ENCODE data around the gene ADRA1B. TPM values are rescaled to one million over a fixed set of nuclear protein-coding genes. Genes with fewer than 3 reads are reported as not detected.

The ADRA1B gene
- polyA plus RNA-seq, 10 donors, result 0.18 to 0.68 (median 0.39) TPM; not detected in 1

DNA sequence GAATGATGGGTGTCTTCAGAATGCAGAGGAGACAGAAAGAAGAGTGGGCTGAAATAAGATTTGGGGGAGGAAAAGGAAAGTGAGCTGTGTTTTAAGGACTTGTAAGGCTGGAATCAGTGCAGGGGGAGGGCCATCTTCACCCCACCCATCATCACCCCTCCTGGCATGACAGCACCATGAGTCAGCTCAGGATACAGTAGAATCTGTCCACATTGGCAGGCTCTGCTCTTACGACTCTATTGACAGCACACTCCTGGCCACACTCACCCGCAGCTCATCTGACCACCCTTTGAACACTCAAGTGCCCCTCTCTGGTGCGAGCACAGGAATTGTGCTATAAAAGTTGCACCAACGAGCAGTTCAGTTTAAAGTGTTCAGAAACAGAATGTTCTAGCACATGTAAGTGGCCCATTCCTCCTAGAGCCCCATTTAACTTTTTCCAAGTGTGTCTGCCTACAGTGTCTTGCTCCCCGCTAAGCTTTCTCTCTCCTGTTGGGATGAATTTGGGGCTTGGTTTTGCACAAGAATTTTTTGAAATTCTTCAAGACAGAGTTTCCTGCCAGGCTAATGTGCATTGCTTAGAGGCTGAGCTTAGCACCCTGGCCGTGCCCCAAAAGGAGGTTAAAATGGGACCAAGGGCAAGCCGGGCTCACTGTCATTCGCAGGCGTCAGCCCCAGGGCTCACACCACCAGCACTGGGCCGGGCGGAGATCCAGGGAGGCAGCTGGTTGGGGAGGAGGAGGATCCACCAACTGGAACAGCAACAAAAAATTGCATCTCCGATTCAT is 12.0 kb downstream of the ADRA1B start:
- DNase-seq, result peak in 1 of 3 donors; percentile 62

GRCh38 chr5:159929176-159929575 is 12.9 kb downstream of the ADRA1B start:
- DNase-seq, result no peak

DNA sequence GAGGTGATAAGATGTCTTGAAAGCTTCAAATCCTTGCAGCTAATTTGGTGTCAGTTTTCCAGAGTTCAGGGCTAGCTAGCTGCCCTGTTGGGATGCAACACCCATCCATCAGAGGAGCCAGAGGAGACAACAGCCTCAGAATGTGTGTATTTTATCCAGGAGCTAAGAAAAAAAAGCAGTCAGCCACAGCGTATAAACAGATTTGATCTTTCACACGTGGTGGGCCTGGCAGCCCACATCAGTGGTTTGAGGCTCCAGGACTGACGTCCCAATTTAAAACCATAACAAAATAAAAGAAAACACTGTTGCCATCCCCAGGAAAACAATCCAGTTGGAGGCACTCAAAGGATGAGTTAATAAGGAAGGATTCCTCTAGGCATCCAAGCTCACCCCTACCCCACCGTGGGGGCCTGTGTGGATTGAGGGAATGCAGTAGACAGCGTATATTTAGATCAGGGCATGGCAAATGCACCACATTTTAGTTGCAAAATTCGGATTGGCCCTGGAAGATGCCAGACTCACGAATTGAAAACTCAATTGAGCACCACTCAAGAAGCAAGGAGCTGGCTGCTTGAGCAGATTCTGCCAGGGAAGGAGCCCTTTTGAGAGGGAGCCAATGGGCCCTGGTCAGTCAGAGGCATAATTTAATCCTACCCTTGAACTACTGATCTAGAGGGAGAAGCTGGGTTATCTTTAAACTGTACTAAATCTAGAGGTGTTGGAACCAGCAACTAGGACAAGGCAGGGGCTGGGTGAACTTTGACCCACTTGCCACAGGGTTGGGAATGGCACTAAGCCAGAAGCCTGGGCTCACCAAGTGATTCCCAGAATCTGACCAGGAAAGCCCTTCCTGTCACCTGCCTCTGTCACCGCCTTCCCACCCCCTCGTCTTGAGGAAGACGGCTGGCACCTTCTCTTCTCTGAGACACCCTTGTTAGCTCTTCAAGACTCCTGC is 17.5 kb downstream of the ADRA1B start:
- no peak for DNase-seq

- DNase-seq, result no peak
Measured at GRCh38 chr5:159935946-159936345, 19.7 kb downstream of the ADRA1B start.

- no peak for DNase-seq
Measured at GRCh38 chr5:159936686-159937329, 20.5 kb downstream of the ADRA1B start.

DNA sequence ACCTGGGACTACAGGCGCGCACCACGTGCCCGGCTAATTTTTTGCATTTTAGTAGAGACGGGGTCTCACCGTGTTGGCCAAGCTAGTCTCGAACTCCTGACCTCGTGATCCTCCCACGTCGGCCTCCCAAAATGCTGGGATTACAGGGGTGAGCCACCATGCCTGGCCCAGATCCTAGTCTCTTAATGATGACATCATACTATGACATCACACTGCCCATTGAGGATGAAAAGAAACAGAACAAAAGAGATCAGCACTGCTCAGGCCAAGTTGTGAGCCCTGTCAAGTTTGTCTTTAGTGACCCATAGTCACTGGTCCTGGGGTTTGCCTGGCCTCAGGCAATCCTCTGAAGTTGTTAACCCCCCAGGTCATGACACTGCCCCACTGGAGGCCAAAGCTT is 21.3 kb downstream of the ADRA1B start:
- DNase-seq, result no peak

DNA sequence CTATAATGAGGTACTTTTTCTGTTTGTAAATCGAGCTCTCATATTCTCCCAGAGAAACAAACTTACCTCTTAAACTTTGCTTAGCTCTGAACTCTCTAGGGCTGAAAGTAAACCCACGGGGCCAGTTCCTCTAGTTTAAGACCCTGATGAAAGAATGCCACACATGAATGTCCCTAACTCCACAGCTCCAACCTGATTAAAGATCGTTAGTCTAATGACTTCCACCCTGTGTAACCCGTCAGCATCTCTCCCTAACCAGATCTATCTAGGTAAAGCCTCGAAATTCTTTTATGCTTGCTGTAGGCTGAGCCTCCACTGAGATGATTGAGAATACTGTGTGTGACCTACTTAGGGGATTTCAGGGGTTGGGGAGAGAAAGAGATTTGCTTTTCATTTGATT is 27.0 kb downstream of the ADRA1B start:
- DNase-seq, result no peak

GRCh38 chr5:159944056-159944600 is 27.8 kb downstream of the ADRA1B start:
- DNase-seq, result no peak

DNA sequence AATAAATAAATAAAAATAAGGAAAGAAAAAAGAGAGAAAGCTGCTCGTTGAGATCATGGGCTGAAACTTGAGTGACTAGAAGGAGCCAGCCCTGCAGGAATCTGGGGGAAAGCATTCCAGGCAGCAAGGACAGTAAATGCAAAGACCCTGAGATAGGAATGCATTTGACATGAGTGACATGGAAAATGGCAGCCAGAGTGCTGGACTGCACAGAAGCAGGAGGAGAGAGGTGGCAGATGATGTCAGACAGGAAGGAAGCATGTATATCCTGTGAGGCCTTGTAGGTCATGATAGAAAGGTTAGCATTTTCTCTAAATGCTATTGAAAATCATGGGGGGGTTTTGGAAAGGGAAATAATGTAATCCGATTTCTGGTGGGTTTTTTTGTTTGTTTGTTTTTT is 29.1 kb downstream of the ADRA1B start:
- DNase-seq, result no peak

GRCh38 chr5:159947708-159948358 is 31.6 kb downstream of the ADRA1B start:
- DNase-seq, result peak in 2 of 3 donors; percentile 9 to 53

- DNase-seq, result peak in 1 of 3 donors; percentile 12
Measured at GRCh38 chr5:159951387-159951786, 35.1 kb downstream of the ADRA1B start.

DNA sequence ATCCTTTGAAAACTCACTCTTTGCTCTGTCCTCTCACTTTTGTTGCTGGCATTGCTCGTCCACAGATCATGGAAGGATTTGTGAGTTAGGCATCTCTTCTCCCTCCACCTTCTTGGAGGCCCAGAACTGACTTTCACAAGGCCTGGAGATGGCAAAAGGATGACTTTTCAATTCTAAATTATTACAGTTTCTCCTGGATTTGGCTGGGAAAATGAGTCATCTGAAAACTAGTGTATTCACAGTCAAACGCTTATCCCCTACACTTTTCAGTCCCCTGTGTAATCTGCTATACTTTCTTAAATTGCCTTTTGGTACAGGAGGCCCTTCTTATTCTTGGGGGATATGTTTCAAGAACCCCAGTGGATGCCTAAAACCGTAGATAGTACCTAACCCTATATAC is 35.6 kb downstream of the ADRA1B start:
- no peak for DNase-seq

DNA sequence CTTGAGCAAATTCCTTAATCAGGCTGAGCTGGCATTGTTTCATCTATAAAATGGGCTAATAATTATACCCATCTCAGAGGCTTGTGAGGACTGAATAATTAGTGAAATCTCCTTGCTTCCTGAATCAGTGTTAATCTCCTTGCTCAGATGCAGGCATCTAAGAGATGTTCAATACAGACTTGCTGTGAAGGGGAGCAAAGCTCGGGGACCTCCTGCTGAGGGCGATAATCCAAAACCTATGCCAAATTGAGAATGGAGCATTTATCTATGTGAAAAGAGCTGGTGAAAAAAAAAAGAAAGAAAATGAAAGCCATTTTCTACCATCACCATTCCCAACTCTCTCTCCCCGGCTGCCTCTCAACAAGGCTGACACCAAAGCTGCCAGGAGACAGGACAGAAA is 37.3 kb downstream of the ADRA1B start:
- DNase-seq, result no peak

- DNase-seq, result no peak
Measured at GRCh38 chr5:159955056-159955624, 38.9 kb downstream of the ADRA1B start.

GRCh38 chr5:159956074-159956473 is 39.8 kb downstream of the ADRA1B start:
- no peak for DNase-seq

DNA sequence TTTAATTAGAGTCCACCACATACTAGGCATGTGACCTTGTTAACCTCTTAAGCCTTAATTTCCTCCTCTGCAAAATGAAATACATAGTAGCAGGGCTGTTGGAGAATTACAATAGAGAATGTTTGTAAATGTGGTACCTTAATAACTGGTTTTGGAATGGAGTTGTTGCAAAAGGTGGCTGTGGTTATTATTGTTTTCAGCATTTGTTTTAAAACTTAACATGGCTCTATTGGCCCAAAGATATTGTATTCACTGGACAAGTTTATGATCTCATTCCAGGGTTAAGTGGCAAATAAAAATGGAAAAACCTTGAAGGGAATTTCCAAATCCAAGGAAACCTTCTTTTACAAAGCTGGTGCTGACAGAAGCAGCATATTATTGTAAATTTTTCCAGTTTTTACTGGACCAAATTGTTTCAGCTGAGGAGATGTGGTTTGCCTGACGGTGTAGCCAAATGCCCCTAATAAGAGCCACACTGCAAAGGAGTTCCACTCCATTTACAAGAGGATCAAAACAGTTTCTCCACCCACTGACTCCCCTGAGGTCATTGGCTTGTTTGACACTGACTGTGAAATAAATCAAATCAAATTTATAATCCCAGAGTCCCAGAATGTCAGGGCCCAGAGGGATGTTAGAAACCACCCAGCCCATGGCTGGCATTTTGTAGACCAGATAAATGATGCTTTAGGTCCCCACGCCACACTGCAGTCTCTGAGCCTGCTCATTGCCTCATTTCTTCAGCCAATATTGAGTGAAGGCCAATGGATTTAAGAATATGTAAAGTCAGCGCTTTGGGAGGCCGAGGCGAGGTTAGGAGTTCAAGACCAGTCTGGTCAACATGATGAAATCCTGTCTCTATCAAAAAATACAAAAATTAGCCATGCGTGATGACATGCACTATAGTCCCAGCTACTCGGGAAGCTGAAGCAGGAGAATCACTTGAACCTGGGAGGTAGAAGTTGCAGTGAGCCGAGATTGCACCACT is 45.2 kb downstream of the ADRA1B start:
- DNase-seq, result no peak

DNA sequence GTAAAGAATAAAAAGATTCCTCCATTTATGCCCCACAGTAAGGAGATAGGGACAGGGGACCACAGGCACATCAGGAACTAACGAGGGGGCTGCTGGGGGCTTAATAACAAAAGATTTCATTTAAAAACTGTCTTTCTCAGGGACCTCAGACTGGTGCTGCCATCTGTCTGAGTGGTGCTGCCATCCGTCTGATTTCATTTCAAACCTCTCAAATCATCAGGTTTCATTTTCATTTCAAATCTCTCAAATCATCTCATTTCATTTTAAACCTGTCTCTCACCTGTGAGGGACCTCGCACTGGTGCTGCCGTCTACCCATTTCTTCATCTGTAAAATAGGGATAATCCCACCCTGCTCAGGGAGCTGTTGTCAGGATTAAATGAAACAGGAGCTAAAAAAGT is 45.9 kb downstream of the ADRA1B start:
- DNase-seq, result no peak

- no peak for DNase-seq
Measured at GRCh38 chr5:159963935-159964334, 47.7 kb downstream of the ADRA1B start.

DNA sequence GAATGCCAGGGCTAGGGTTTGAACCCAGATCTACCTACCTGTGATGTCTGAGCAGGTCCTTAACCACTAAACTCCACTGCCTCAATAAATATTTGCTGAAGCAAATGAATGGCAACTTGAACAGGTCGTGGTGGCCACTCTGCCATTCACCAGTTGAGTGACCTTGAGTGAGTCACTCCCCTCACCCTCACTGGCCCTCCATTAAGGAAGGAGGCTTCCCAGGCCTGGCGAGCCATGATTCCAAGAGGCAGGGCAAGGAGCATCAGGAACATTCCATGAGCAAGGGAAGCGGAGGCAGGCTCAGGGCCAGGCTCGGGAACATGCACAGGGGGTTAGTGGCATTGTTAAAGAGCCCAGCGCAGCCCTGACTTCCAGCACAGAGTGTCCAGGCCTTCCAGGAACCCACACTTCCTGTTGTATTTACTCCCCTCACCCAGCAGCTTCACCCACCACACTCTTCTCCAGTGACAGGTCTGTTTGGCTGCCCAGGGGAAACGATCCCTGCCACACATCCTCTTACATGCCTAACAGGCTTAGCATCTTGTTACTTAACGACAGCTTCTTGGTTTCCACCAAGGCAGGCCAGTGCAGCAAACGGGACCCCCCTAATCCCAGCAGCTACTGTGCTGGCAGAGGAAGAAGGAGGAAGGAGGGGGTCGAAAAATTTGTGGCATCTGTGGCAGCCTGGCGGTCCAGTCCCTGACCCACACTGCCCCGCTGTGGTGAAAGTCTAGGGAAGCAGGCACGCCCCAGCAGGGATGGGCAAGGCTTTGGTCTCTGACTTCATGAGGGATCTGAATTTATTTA is 49.0 kb downstream of the ADRA1B start:
- peak in 2 of 3 donors; percentile 33 to 52 for DNase-seq

Measured in muscle of back (tissue), 11 donors.